Measurements from ENCODE around the gene ADM2.

Gene ADM2

DNA sequence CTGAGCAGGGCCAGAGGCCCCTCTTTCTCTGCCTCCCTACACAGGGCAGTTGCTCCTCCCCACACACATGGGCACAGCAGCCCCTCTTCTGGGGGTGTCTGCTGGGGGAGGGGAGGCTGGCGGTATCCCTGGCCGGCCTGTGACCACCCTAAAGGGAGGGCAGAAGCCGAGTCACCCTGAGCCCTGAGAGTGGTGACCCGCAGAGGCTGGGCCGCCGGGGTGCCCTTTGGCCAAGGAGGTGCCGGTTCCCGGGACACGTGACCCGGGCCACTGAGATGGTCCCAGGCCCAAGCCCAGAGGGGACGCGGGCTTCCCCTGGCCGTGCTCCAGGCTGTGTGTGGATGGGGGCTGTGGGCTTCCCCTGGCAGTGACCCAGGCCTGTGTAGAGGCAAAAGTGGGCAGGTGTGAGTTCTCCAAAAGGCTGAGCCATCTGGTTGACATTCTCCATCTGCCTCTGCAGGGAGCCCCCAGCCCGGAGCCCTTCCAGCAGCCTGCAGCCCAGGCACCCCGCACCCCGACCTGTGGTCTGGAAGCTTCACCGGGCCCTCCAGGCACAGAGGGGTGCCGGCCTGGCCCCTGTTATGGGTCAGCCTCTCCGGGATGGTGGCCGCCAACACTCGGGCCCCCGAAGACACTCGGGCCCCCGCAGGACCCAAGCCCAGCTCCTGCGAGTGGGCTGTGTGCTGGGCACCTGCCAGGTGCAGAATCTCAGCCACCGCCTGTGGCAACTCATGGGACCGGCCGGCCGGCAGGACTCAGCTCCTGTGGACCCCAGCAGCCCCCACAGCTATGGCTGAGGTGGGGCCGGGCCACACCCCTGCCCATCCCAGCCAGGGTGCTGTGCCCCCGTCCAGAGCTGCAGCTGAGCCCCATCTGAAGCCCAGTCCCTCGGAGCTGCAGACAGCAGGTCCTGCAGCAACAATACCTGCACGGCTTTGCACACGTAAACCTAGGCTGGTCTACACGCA lies 1.0 kb downstream of the ADM2 start:
- DNase-seq (ENCODE audit: extremely low spot score) = no peak
- ChIA-PET POLR2A (interaction anchor here (1.0 to 1.2 kb wide), 2 partner anchors 25 to 27 kb away, joined by 3 to 4 read pairs; partner anchors contain the start of genes LMF2 and NCAPH2), CTCF (no interaction called here)
- TF ChIP-seq SP1 (IDR thresholded peaks at IDR 0.05) (no peak), HDGF (IDR thresholded peaks at IDR 0.05; ENCODE audit: borderline replicate concordance) (no peak), FOXM1 (IDR thresholded peaks at IDR 0.05; ENCODE audit: borderline replicate concordance) (no peak), BHLHE40 (IDR thresholded peaks at IDR 0.05; ENCODE audit: borderline replicate concordance) (no peak), L3MBTL2 (conservative IDR thresholded peaks at IDR 0.05) (no peak), ARNT (IDR thresholded peaks at IDR 0.05) (no peak), FOXA1 (IDR thresholded peaks at IDR 0.05) (no peak), ZNF384 (IDR thresholded peaks at IDR 0.05) (no peak), TARDBP (IDR thresholded peaks at IDR 0.05) (no peak), SUZ12 (IDR thresholded peaks at IDR 0.05) (no peak), CTBP1 (IDR thresholded peaks at IDR 0.05; ENCODE audit: borderline replicate concordance) (no peak), ELF4 (IDR thresholded peaks at IDR 0.05) (no peak), LEF1 (IDR thresholded peaks at IDR 0.05; ENCODE audit: borderline replicate concordance) (no peak), NFRKB (IDR thresholded peaks at IDR 0.05) (no peak), FOXK2 (IDR thresholded peaks at IDR 0.05) (no peak)
- TF ChIP-seq, protein P1, sequence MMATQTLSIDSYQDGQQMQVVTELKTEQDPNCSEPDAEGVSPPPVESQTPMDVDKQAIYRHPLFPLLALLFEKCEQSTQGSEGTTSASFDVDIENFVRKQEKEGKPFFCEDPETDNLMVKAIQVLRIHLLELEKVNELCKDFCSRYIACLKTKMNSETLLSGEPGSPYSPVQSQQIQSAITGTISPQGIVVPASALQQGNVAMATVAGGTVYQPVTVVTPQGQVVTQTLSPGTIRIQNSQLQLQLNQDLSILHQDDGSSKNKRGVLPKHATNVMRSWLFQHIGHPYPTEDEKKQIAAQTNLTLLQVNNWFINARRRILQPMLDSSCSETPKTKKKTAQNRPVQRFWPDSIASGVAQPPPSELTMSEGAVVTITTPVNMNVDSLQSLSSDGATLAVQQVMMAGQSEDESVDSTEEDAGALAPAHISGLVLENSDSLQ (IDR thresholded peaks at IDR 0.05) = no peak

DNA sequence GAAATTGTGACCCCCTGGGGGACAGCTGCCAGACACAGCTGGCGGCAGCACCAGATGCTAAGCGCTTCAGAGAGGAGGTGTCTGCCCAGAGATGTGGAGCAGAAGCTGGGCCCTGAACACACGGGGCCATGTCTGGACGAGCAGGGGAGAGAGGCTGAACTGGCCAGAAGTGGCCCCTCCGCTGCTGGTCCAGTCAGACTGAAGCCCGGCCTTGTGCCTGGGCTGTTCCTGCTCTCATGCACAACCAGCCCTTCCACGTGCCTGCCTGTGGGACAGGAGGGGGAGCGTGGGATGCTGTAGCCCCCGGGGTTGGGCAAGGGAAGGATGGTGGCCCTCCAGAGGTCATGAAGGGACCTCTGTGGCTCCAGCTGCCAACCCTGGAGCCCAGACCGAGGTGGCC lies 1.8 kb downstream of the ADM2 start:
- ChIA-PET POLR2A (interaction anchor here (1.0 kb wide), 1 partner anchor 26 kb away, joined by 3 read pairs; no protein-coding TSS in a partner anchor), CTCF (no interaction called here)
- DNase-seq (ENCODE audit: extremely low spot score) = no peak
- TF ChIP-seq, protein P1 (IDR thresholded peaks at IDR 0.05) = no peak
- TF ChIP-seq ELF4 (IDR thresholded peaks at IDR 0.05) (no peak), SUZ12 (IDR thresholded peaks at IDR 0.05) (no peak), CTBP1 (IDR thresholded peaks at IDR 0.05; ENCODE audit: borderline replicate concordance) (no peak), TARDBP (IDR thresholded peaks at IDR 0.05) (no peak), HDGF (IDR thresholded peaks at IDR 0.05; ENCODE audit: borderline replicate concordance) (no peak), FOXK2 (IDR thresholded peaks at IDR 0.05) (no peak), L3MBTL2 (conservative IDR thresholded peaks at IDR 0.05) (no peak), ZNF384 (IDR thresholded peaks at IDR 0.05) (no peak)

DNA sequence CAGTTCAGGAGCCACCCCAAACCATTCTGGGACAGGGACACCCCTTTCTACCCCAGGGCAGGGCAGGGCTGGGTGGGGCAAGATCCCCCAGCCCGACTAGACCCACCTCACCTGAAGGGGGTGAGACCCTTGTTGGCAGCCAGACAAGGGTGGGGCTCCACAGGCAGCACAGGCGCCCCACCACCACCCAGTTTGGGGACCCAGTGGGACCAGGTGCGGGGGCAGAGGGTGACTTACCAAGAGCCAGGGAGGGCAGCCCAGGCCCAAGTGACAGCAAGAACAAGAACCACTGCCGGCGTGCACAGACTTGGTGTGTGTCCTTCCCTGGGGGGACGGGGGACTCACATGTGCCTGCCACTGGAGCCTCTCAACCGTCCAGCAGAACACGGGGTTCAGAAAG lies 2.2 kb downstream of the ADM2 start:
- TF ChIP-seq LEF1 (IDR thresholded peaks at IDR 0.05; ENCODE audit: borderline replicate concordance) = no peak
- no peak for TF ChIP-seq FOXA1 (IDR thresholded peaks at IDR 0.05)
- no peak for TF ChIP-seq CTBP1 (IDR thresholded peaks at IDR 0.05; ENCODE audit: borderline replicate concordance)
- TF ChIP-seq FOXM1 (IDR thresholded peaks at IDR 0.05; ENCODE audit: borderline replicate concordance) = no peak
- no peak for TF ChIP-seq FOXK2 (IDR thresholded peaks at IDR 0.05)
- no peak for TF ChIP-seq ELF4 (IDR thresholded peaks at IDR 0.05)
- TF ChIP-seq, protein P1 (IDR thresholded peaks at IDR 0.05) = no peak
- CTCF ChIA-PET = interaction anchor here (0.8 kb wide), 1 partner anchor 15 kb away, joined by 5 read pairs; no protein-coding TSS in a partner anchor
- POLR2A ChIA-PET = interaction anchor here (0.6 to 1.2 kb wide), 3 partner anchors 24 to 42 kb away, joined by 3 to 4 read pairs (median 3); partner anchors contain the start of genes LMF2, NCAPH2 and SCO2
- no peak for DNase-seq (ENCODE audit: extremely low spot score)

DNA sequence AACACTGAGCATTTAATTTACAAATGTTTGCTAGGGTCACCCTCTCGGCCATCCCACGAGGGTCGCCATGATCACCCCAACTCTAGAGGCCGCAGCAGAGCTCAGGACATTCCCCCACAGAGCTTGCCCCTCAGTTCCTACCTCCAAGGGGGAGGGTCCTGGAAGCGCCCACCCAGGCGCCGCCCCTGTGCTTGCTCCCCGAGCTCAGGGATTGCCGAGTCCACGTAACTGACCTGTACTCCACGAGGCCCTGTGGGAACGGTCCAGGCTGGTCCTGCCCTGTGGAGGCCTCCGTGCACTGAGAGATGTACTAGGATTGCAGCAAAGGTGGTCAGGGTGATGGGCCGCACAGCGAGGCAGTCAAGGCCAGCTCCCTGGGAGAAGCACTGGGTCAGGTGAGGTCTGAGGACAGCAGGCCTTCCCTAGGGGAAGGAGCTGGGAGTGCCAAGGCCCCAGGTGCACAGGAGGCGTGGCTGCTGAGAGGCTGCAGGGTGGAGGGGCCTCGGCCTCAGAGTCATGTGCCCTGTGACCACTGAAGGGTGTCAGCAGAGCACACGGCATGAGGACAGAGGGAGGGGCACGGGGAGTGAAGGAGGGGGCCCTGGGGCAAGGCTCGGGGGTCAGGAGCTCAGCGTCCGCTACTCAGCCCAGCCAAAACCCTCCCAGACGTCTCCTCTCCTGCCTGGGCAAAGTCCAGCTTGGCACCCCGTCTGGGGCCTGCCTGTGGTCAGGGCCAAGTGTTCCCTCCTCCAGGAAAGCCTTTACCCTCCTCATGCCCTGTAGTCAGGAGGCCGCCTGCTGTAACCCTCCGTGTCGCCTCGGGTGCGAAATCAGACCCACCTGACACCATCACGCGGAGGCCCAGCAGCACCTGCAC lies 2.9 kb downstream of the ADM2 start:
- TF ChIP-seq FOXK2 (IDR thresholded peaks at IDR 0.05) (no peak), NFRKB (IDR thresholded peaks at IDR 0.05) (no peak), CTBP1 (IDR thresholded peaks at IDR 0.05; ENCODE audit: borderline replicate concordance) (no peak), LEF1 (IDR thresholded peaks at IDR 0.05; ENCODE audit: borderline replicate concordance) (no peak), L3MBTL2 (conservative IDR thresholded peaks at IDR 0.05) (no peak), FOXM1 (IDR thresholded peaks at IDR 0.05; ENCODE audit: borderline replicate concordance) (no peak), BHLHE40 (IDR thresholded peaks at IDR 0.05; ENCODE audit: borderline replicate concordance) (no peak), ARNT (IDR thresholded peaks at IDR 0.05) (no peak), ELF4 (IDR thresholded peaks at IDR 0.05) (no peak), FOXA1 (IDR thresholded peaks at IDR 0.05) (no peak), SP1 (IDR thresholded peaks at IDR 0.05) (no peak), ZNF384 (IDR thresholded peaks at IDR 0.05) (no peak), TARDBP (IDR thresholded peaks at IDR 0.05) (no peak), HDGF (IDR thresholded peaks at IDR 0.05; ENCODE audit: borderline replicate concordance) (no peak), SUZ12 (IDR thresholded peaks at IDR 0.05) (no peak)
- TF ChIP-seq, protein P1 (IDR thresholded peaks at IDR 0.05) = no peak
- POLR2A ChIA-PET = interaction anchor here (0.6 to 1.5 kb wide), 5 partner anchors 9 to 42 kb away, joined by 3 to 5 read pairs (median 4); partner anchors contain the start of genes LMF2, NCAPH2, SBF1 and SCO2
- CTCF ChIA-PET = interaction anchor here (0.8 kb wide), 1 partner anchor 14 kb away, joined by 5 read pairs; no protein-coding TSS in a partner anchor
- DNase-seq (ENCODE audit: extremely low spot score) = no peak

Measured in HEK293T (cell line).